ENCODE results near the gene PNPLA6.

DNA sequence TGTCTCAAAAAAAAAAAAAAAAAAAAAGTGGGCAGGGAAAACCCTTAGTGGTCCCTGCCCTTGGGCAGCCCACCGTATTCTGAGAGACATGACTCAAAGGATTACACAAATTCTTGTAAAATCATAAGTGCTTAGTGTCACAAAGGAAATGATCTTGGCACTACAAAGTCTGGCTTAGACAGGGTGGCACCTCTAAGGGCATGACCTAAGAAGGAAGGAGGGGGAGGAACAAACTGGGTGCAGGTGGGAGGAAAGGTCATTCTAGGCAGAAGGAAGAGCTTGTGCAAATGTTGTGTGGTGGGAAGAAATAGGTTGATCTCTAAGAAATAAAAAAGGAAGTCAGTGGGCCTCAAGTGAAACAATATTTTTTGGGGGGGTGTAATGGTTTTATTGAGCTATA lies 10.4 kb downstream of the PNPLA6 start:
- TF ChIP-seq TARDBP (IDR thresholded peaks at IDR 0.05), result no peak
- TF ChIP-seq FOXM1 (IDR thresholded peaks at IDR 0.05; ENCODE audit: borderline replicate concordance), result no peak
- no peak for TF ChIP-seq FOXK2 (IDR thresholded peaks at IDR 0.05)
- no peak for TF ChIP-seq L3MBTL2 (conservative IDR thresholded peaks at IDR 0.05)
- TF ChIP-seq HDGF (IDR thresholded peaks at IDR 0.05; ENCODE audit: borderline replicate concordance), result no peak
- no peak for TF ChIP-seq PKNOX1 (IDR thresholded peaks at IDR 0.05)
